H1 (cell line): ENCODE data around the gene H2AZ1. TPM values are rescaled to one million over a fixed set of nuclear protein-coding genes. Genes with fewer than 3 reads are reported as not detected.
A peak's percentile ranks its signal among the peaks of the same experiment; 100 is the strongest.

Experiments
- CTCF ChIA-PET: fragments of 300-600 bp; sonication (Branson Sonifier 250); formaldehyde crosslinking; loops from one replicate; lab custom pipeline; 2021; ENCODE audit not compliant: partially characterized antibody; lab: Charles Lee
- POLR2A ChIA-PET: fragments of 300-600 bp; sonication (Branson Sonifier 250); formaldehyde crosslinking; loops from one replicate; lab custom pipeline; 2021; ENCODE audit warnings: inconsistent platforms; ENCODE audit not compliant: partially characterized antibody; lab: Charles Lee
- DNase-seq, 2 experiments: peaks; one replicate each; pipeline versions ENCODE4 v3.0.0 to v3.0.0-alpha.2; 2010 to 2022; ENCODE audit warnings: low spot score in 2 of 2, low read depth in 1 of 2, mixed read lengths in 1 of 2
- FAIRE-seq: peaks from 2 replicates; lab custom pipeline; 2011; peaks lifted over from hg19 to GRCh38; lab: Jason Lieb, UNC
- H2AFZ ChIP-seq: 2 replicates; pipeline ENCODE4 v1.8.1; 2012; ENCODE audit warnings: low read length, inconsistent platforms
- H2AK5ac ChIP-seq: 2 replicates; pipeline ENCODE4 v1.6.1; 2013; ENCODE audit warnings: low read depth, low read length
- H2BK120ac ChIP-seq: replicated peaks from 2 replicates; pipeline ENCODE3; 2013; ENCODE audit warnings: low read depth, low read length, inconsistent platforms
- H2BK12ac ChIP-seq: 2 replicates; pipeline ENCODE4 v1.6.1; 2013; ENCODE audit warnings: low read depth, low read length
- H2BK15ac ChIP-seq: 2 replicates; pipeline ENCODE4 v1.6.1; 2013; ENCODE audit warnings: low read length
- H2BK20ac ChIP-seq: 2 replicates; pipeline ENCODE4 v1.6.1; 2013; ENCODE audit warnings: low read length
- H2BK5ac ChIP-seq: 2 replicates; pipeline ENCODE4 v1.6.1; 2013; ENCODE audit warnings: low read depth, low read length
- H3K14ac ChIP-seq: 2 replicates; pipeline ENCODE4 v1.6.1; 2013; ENCODE audit warnings: inconsistent platforms; ENCODE audit not compliant: insufficient read length
- H3K18ac ChIP-seq: 2 replicates; pipeline ENCODE4 v1.6.1; 2013; ENCODE audit warnings: low read length; ENCODE audit errors: extremely low read depth
- H3K23ac ChIP-seq: 2 replicates; pipeline ENCODE4 v1.6.1; 2013; ENCODE audit warnings: inconsistent platforms; ENCODE audit not compliant: insufficient read length
- H3K23me2 ChIP-seq: 2 replicates; pipeline ENCODE4 v1.6.1; 2013; ENCODE audit warnings: low read depth, low read length
- H3K27ac ChIP-seq: 2 replicates; pipeline ENCODE4 v1.6.1; 2011; ENCODE audit warnings: low read depth, low read length, inconsistent platforms
- H3K27me3 ChIP-seq, 4 experiments: replicated peaks in 1 of 4; 1 replicate in 1 of 4; 2 replicates in 3 of 4; pipeline versions ENCODE4 v1.6.1 to v1.8.1; 2011 to 2013; ENCODE audit warnings: low read length in 3 of 4, mild to moderate bottlenecking in 3 of 4, inconsistent platforms in 2 of 4, mixed read lengths in 2 of 4, moderate library complexity in 1 of 4; ENCODE audit not compliant: control insufficient read depth in 3 of 4, insufficient read depth in 3 of 4; ENCODE audit errors: extremely low read depth in 1 of 4
- H3K36me3 ChIP-seq, 4 experiments: 2 replicates each; pipeline versions ENCODE4 v1.6.1 to v1.8.1; 2011 to 2013; ENCODE audit warnings: mild to moderate bottlenecking in 4 of 4, low read length in 3 of 4, moderate library complexity in 2 of 4, control low read depth in 1 of 4, inconsistent platforms in 1 of 4; ENCODE audit not compliant: insufficient read depth in 4 of 4, control insufficient read depth in 2 of 4
- H3K4ac ChIP-seq: replicated peaks from 2 replicates; pipeline ENCODE3; 2013; ENCODE audit warnings: low read length, low read depth, mixed read lengths, inconsistent platforms; ENCODE audit not compliant: insufficient read length
- H3K4me1 ChIP-seq, 4 experiments: replicated peaks in 1 of 4; 1 replicate in 1 of 4; 2 replicates in 3 of 4; pipeline versions ENCODE4 v1.6.1 to v1.8.1; 2011 to 2013; ENCODE audit warnings: low read length in 3 of 4, inconsistent platforms in 2 of 4, mixed read lengths in 1 of 4; ENCODE audit not compliant: insufficient read depth in 4 of 4, control insufficient read depth in 3 of 4
- H3K4me2 ChIP-seq, 2 experiments: 2 replicates each; pipeline versions ENCODE4 v1.6.1 to v1.8.1; 2011 to 2013; ENCODE audit warnings: low read depth in 2 of 2, low read length in 2 of 2, control low read depth in 1 of 2, inconsistent platforms in 1 of 2, mild to moderate bottlenecking in 1 of 2; ENCODE audit not compliant: insufficient read depth in 1 of 2
- H3K4me3 ChIP-seq, 4 experiments: fragments of 200-600, 300-600 bp in 1 of 4; sonication (generic), shearing (Covaris generic), sonication (Bioruptor Twin) in 1 of 4; 2 replicates each; pipeline versions ENCODE4 v1.5.1 to v1.8.1; 2011 to 2016; ENCODE audit warnings: low read length in 4 of 4, low read depth in 3 of 4, control low read depth in 2 of 4, inconsistent platforms in 2 of 4, mild to moderate bottlenecking in 2 of 4, mixed read lengths in 1 of 4, moderate library complexity in 1 of 4; ENCODE audit not compliant: insufficient read depth in 2 of 4; ENCODE audit errors: extremely low read depth in 1 of 4
- H3K56ac ChIP-seq: replicated peaks from 2 replicates; pipeline ENCODE3; 2013; ENCODE audit warnings: low read depth, mild to moderate bottlenecking, mixed read lengths, low read length, inconsistent platforms; ENCODE audit not compliant: insufficient read length
- H3K79me1 ChIP-seq: 2 replicates; pipeline ENCODE4 v1.6.1; 2013; ENCODE audit warnings: low read depth, low read length, control low read depth
- H3K79me2 ChIP-seq, 2 experiments: 2 replicates each; pipeline versions ENCODE4 v1.6.1 to v1.8.1; 2012 to 2013; ENCODE audit warnings: low read length in 2 of 2, mild to moderate bottlenecking in 2 of 2, inconsistent platforms in 1 of 2; ENCODE audit not compliant: insufficient read depth in 2 of 2, control insufficient read depth in 1 of 2
- H3K9ac ChIP-seq, 4 experiments: replicated peaks in 1 of 4; 1 replicate in 1 of 4; 2 replicates in 3 of 4; pipeline versions ENCODE4 v1.6.1 to v1.8.1; 2011 to 2013; ENCODE audit warnings: low read depth in 3 of 4, low read length in 3 of 4, control low read depth in 2 of 4, mild to moderate bottlenecking in 2 of 4, moderate library complexity in 2 of 4, inconsistent platforms in 1 of 4; ENCODE audit errors: extremely low read depth in 1 of 4
- H3K9me3 ChIP-seq, 2 experiments: 2 replicates each; pipeline versions ENCODE4 v1.6.1 to v1.8.1; 2012 to 2013; ENCODE audit warnings: mild to moderate bottlenecking in 2 of 2, moderate library complexity in 2 of 2, control low read depth in 1 of 2, inconsistent platforms in 1 of 2, low read depth in 1 of 2, low read length in 1 of 2, mixed read lengths in 1 of 2; ENCODE audit not compliant: insufficient read depth in 2 of 2
- H4K20me1 ChIP-seq, 2 experiments: replicated peaks in 1 of 2; 2 replicates each; pipeline versions ENCODE3 to v1.8.1; 2011 to 2013; ENCODE audit warnings: inconsistent platforms in 2 of 2, low read length in 2 of 2, mild to moderate bottlenecking in 1 of 2; ENCODE audit not compliant: insufficient read depth in 2 of 2, control insufficient read depth in 1 of 2
- H4K5ac ChIP-seq: 2 replicates; pipeline ENCODE4 v1.6.1; 2013; ENCODE audit warnings: low read length, low read depth, mixed read lengths, inconsistent platforms; ENCODE audit not compliant: insufficient read length
- H4K8ac ChIP-seq: 2 replicates; pipeline ENCODE4 v1.8.0; 2013; ENCODE audit warnings: mild to moderate bottlenecking, moderate library complexity, low read length, inconsistent platforms; ENCODE audit not compliant: insufficient read depth; ENCODE audit errors: extremely low read depth
- H4K91ac ChIP-seq: replicated peaks from 2 replicates; pipeline ENCODE3; 2013; ENCODE audit warnings: low read length, mixed read lengths, inconsistent platforms; ENCODE audit not compliant: insufficient read length
- CEBPB ChIP-seq: IDR thresholded peaks from 2 replicates; pipeline ENCODE4 v1.6.1; 2012; ENCODE audit warnings: low read depth, low read length
- JUN ChIP-seq: IDR thresholded peaks from 2 replicates; pipeline ENCODE4 v1.6.1; 2011; ENCODE audit warnings: low read depth, mild to moderate bottlenecking, improper control_type of control experiment, low read length
- KDM4A ChIP-seq: IDR thresholded peaks from one replicate; pipeline ENCODE4 v1.7.1; 2012; ENCODE audit warnings: low read depth, mild to moderate bottlenecking, moderate library complexity, low read length, inconsistent platforms; ENCODE audit not compliant: severe bottlenecking
- SIN3A ChIP-seq, 2 experiments: IDR thresholded peaks in 1 of 2; conservative IDR thresholded peaks in 1 of 2; 2 replicates each; pipeline ENCODE4 v1.6.1; 2011 to 2012; ENCODE audit warnings: low read length in 2 of 2, improper control_type of control experiment in 1 of 2, low read depth in 1 of 2, mild to moderate bottlenecking in 1 of 2
- SP1 ChIP-seq: IDR thresholded peaks from 2 replicates; pipeline ENCODE4 v1.6.1; 2011; ENCODE audit warnings: low read depth, low read length
- WGBS, 2 experiments: shearing (Covaris generic) in 1 of 2; methylation state at CpG; one replicate each; pipeline versions ENCODE4 v1.1.6 to v1.1.7; 2013 to 2015; ENCODE audit warnings: low lambda C conversion rate in 2 of 2, mixed read lengths in 2 of 2, inconsistent platforms in 1 of 2, low coverage in 1 of 2, missing lambda C conversion rate in 1 of 2; ENCODE audit not compliant: insufficient replicate concordance in 2 of 2, insufficient coverage in 1 of 2, insufficient read length in 1 of 2; ENCODE audit errors: extremely low coverage in 1 of 2, missing lambda C conversion rate in 1 of 2; 5-methylcytosine and 5-hydroxymethylcytosine counted together
- polyA plus RNA-seq, 7 experiments: library from polyadenylated mRNA; depleted of rRNA in 3 of 7; stranded (reverse) in 5 of 7; unstranded in 2 of 7; fragments of >200 nt in 5 of 7; fragments of 200-250 nt in 2 of 7; gene quantifications; 1 replicate in 5 of 7; 2 replicates in 1 of 7; 4 replicates in 1 of 7; pipeline versions ENCODE4 v1.2.1 to v1.2.3, GENCODE V29; 2011 to 2013; ENCODE audit warnings: missing spikeins in 2 of 7, mixed read lengths in 2 of 7
- total RNA-seq: library from RNA; stranded (reverse); fragmentation: NEBNext Ultra II Directional; extraction: Animal tissue kit (Norgen Biotek cat#: 25700); gene quantifications from 2 replicates; pipeline ENCODE4 v1.2.1, GENCODE V29; 2021

Gene H2AZ1
- total and polyA plus RNA-seq, 2 of the 8 experiments (the other 6 are each of a cell fraction or from before 2014, with no cell fraction given): 831 to 898 TPM

DNA sequence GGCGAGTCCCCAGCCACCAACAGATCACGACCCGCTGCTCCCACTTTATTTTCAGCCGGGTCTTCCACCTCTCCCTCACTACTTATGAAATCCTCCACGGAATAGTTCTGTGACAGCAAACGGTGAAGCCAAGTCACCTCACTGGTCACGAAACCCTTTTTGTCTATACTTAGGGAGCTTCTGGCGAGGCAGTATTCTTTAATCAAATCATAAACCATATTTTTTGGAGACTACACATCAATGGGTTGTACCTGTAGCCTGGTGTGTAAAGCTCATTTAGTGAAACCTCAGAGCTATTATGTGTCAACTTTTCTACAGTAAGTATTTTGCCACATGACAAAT, 809 bp upstream of the H2AZ1 start:
- H3K14ac ChIP-seq: no peak overlapping the region
- H3K79me2 ChIP-seq: peaks cover 0 to 22% of the 10 kb centered on the region in 2 experiments; a peak in 2 of 4 replicates
- POLR2A ChIA-PET: interaction anchor here (0.6 to 2.1 kb wide), 20 partner anchors 8 to 862 kb away, joined by 3 to 9 read pairs (median 4); partner anchors contain the start of genes ADH5, LAMTOR3 and TRMT10A
- H3K23ac ChIP-seq: no peak overlapping the region
- H3K9me3 ChIP-seq: no peaks in the 10 kb centered on the region
- peaks cover 7 to 9% of the 10 kb centered on the region in 2 experiments for H4K20me1 ChIP-seq
- H2BK12ac ChIP-seq: no peak overlapping the region
- FAIRE-seq: no peak
- no peak overlapping the region for H4K91ac ChIP-seq
- peak overlapping the region; percentile 94 for H4K5ac ChIP-seq
- peak overlapping the region; percentile 81; the same call in 1 of the 2 replicates for H3K18ac ChIP-seq
- H2BK5ac ChIP-seq: peak overlapping the region; percentile 62; the same call in 1 of the 2 replicates
- DNase-seq: no peak
- H3K27me3 ChIP-seq: no peaks in the 10 kb centered on the region
- H3K56ac ChIP-seq: no peak overlapping the region
- H2BK20ac ChIP-seq: no peak overlapping the region
- H2AK5ac ChIP-seq: no peak overlapping the region
- 9% methylated on average over 8 of the region's 8 CpGs; no CpG with 5 or more reads in 1 of the 2 experiments for WGBS, 2 experiments
- peaks cover 0 to 14% (median 4%) of the 10 kb centered on the region in 4 experiments; a peak in 5 of 7 replicates for H3K4me1 ChIP-seq
- H3K4me2 ChIP-seq: peak overlapping the region; percentile 65 to 86
- H3K4me3 ChIP-seq: peak overlapping the region; percentile 68 to 100 (median 81)
- H3K79me1 ChIP-seq: no peaks in the 10 kb centered on the region
- H2AFZ ChIP-seq: peak overlapping the region; percentile 91
- peak overlapping the region in 3 of 4 experiments; percentile 49 to 67 (median 64); a peak in 6 of 7 replicates for H3K9ac ChIP-seq
- peak overlapping the region; percentile 33; the same call in 1 of the 2 replicates for H3K27ac ChIP-seq
- no peak for TF ChIP-seq JUN
- no peak for TF ChIP-seq SP1
- TF ChIP-seq CEBPB: no peak
- TF ChIP-seq SIN3A (conservative IDR thresholded peaks at IDR 0.05 in 1 of 2, IDR thresholded peaks at IDR 0.05 in 1 of 2; ENCODE audit: low read depth in 1 of 2, low read length in 2 of 2): 0 out of 4 replicates have a peak, but pooled peaks of 1 of the 2 experiments have one; percentile 0
- TF ChIP-seq KDM4A: peak; percentile 28
- TF ChIP-seq, all 59 proteins: peak for 2
- Histone ChIP-seq H3K36me3 (peaks cover 9 to 20% (median 12%) of the 10 kb centered on the region in 4 experiments), H2BK120ac (peak overlapping the region; percentile 21), H3K4ac (no peak overlapping the region), H2BK15ac (peak overlapping the region; percentile 8; the same call in 1 of the 2 replicates), H3K23me2 (peaks cover 4% of the 10 kb centered on the region), H4K8ac (peak overlapping the region; percentile 57; the same call in 1 of the 2 replicates)
- CTCF ChIA-PET: no interaction called here
